IPS-NIHi11 (cell line): ENCODE measurements around the gene NTMT1.

Experiments used
- DNase-seq: peaks from one replicate; pipeline ENCODE4 v3.0.0; 2012; ENCODE audit warnings: mixed read lengths, low spot score

The NTMT1 gene

GRCh38 chr9:129597355-129598088, 28.4 kb upstream of the NTMT1 start:
- DNase-seq: peak; percentile 62

GRCh38 chr9:129598089-129598596, 27.8 kb upstream of the NTMT1 start:
- no peak for DNase-seq

GRCh38 chr9:129601082-129601674, 24.8 kb upstream of the NTMT1 start:
- no peak for DNase-seq

GRCh38 chr9:129602598-129603415, 23.2 kb upstream of the NTMT1 start:
- DNase-seq: no peak

- DNase-seq: no peak
Observed at GRCh38 chr9:129604056-129604765, 21.8 kb upstream of the NTMT1 start.

GRCh38 chr9:129604766-129605163, 21.2 kb upstream of the NTMT1 start:
- DNase-seq: no peak

- no peak for DNase-seq
Observed at GRCh38 chr9:129606161-129607026, 19.6 kb upstream of the NTMT1 start.

- DNase-seq: no peak
Observed at GRCh38 chr9:129607027-129607387, 19.0 kb upstream of the NTMT1 start.

GRCh38 chr9:129608561-129609481, 17.1 kb upstream of the NTMT1 start:
- DNase-seq: no peak

- DNase-seq: peak; percentile 68
Observed at GRCh38 chr9:129609486-129610212, 16.3 kb upstream of the NTMT1 start.

- DNase-seq: no peak
Observed at GRCh38 chr9:129610213-129610472, 15.8 kb upstream of the NTMT1 start.

- DNase-seq: peak; percentile 86
Observed at GRCh38 chr9:129610473-129611306, 15.3 kb upstream of the NTMT1 start.

- no peak for DNase-seq
Observed at GRCh38 chr9:129611307-129611800, 14.6 kb upstream of the NTMT1 start.

- DNase-seq: no peak
Observed at GRCh38 chr9:129612123-129612522, 13.8 kb upstream of the NTMT1 start.

- no peak for DNase-seq
Observed at GRCh38 chr9:129612815-129613519, 13.0 kb upstream of the NTMT1 start.

- DNase-seq: peak; percentile 66
Observed at GRCh38 chr9:129613520-129614175, 12.3 kb upstream of the NTMT1 start.

GRCh38 chr9:129614932-129615331, 11.0 kb upstream of the NTMT1 start:
- DNase-seq: no peak
